Stimulated activated CD4-positive, alpha-beta T cell treated with anti-CD3 and anti-CD28 coated beads, Interleukin-4, amount 100 ng/mL, for 1 hour (primary cell): ENCODE data around the gene GPC6.

ENCODE experiments used
- DNase-seq: peaks from one replicate; pipeline ENCODE4 v3.0.0-alpha.2; 2020

The GPC6 gene

DNA sequence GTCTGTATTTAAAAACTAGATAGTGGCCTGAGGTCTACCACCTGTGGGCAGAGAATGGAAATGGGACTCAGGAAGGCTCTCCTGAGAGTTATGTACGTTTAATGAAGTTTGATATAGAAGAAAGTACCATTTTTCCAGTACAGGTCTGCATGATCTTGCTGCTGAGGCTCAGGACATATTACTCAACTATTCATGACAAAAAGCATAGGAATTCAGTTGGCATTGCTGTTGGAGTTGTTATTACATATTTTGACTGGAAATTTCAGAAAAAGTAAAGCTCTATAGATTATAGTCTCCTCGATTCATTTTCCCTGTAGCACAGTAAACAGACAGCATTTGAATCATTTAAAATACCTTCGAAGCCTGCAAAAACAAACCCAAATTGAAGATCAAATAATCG is 783.1 kb downstream of the GPC6 start:
- no peak for DNase-seq

DNA sequence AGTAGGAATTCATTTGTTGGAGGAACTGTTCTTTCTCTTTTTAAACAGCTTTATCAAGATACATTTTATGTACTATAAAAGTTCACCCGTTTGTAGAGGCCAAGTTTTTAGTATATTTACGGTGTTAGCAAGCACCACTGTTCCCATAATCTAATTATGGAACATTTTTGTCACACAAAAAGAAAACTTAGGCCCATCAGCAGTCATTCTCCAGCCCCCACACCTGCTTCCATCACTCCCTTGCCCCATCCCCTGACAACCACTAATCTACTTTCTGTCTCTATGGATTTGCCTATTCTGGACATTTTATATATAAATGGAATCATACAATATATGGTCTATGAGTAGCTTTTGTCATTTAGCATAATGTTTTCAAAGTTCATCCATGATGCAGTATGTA is 787.9 kb downstream of the GPC6 start:
- no peak for DNase-seq

DNA sequence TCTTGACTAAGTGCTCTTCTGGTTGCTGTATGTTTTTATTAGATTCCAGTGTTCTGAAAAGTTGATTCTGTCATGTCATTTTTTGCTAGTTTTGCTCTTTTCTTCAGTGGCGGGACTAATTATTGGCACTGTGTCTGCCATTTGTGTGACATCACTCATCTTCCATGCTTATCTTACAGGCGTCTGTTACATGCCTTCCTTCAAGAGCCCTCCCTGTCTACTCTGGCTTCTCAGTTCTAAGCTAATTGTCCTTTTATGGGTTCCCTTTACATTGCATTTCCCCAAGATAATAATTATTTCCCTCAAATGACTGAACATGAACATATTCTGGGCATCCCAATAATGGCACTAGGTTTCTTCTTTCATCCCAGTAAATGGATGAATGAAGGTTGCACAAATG is 793.8 kb downstream of the GPC6 start:
- DNase-seq: no peak

DNA sequence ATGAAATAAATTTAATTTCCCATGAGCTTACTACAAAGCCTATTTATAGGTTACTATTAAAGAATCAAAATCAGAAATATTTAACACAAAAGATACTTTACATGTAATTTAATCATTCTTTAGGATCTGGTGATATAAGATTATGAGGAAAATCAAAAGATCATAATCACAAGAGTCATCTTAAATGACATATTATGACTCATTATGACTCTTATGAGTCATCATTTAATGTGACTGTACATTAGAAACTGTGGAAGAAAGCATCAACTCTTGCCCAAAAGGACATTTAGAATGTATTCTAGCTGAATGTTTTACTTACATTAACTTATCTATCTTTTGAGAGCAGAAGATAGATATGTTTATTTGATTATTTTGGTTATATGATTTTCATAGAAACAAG is 794.2 kb downstream of the GPC6 start:
- no peak for DNase-seq

DNA sequence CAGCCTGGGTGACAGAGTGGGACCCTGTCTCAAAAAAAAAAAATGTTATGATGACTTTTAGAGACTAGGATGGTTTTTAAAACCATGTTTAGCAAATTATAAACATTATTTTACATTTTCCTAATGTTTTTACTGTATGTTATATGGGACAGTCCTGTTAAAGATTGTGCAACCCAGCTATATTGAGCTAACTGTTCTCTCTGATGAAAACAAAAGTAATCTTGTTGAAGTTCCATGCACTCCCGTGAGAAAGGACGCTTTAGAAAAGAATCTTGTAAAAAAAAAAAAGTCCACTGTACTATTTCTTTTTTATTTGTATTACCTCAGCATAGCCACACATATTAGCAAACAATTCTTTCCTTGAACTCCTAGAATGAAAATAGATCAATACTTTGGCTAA is 801.6 kb downstream of the GPC6 start:
- DNase-seq: no peak

DNA sequence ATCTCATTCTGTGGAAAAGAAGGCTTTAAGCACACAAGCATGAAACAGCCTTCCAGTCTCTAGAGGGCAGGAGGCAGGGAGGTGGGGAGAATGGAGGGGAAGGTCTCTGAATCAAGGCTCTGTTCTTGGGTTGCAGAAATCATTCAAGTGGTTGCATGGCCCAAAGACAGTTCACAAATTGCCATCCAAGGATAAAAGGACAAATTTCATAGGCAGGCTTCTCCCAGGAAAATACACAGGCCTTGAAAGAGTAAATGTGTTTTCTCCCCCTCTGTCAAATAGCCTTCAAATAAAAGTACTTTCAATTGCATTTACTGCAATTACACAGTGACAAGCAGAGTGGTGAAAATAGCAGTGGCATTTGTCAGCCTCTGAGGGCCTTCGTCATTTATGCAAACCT is 802.0 kb downstream of the GPC6 start:
- no peak for DNase-seq

DNA sequence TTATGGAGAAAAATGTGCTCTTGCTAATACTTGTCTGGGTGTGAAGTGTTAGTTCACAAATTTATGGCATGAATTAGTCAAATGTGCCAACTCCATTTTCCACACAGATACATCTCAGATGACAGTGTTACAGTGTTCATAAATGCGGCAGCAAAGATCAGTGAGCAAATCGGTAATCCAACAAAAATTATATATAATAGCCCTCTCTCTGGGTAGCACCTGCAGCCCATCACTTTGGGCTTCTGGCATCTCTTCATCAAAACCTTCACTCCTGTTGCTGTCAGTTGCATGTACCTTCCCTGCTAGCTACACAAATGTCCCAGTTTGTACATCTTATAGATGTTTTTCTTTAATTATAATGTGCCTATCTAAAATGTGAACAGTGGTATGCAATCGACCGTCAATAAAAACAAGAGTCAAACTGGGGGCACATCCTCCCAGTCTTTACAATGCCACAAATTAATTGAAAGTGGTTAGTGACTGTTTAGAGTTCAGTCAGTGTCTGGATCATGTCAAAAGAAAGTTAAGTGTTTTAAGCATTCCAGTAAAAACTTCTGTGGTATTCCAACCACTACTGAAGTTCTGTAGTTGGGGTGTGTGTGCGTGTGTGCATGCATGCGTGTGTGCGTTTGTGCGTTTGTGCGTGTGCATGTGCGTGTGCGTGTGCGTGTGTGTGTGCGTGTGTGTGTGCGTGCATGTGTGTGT is 804.0 kb downstream of the GPC6 start:
- DNase-seq: no peak

DNA sequence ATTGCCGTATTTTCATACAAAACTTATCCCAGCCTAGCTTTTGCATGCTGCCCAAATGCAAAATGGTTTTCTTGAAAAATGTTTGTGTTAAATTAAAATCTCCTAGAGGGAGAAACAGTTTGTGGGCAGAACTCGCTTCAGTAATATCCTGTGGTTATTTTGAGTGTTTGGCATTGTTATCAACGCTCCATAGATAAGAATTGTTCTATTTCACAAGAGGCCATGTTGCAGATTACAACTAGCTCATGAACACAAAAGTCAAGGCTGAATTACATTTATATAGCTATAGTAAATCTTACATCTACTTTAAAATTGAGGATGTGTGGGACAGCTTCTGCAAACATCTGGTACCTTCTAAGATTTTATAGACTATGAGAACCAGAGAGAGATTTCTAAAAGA is 805.0 kb downstream of the GPC6 start:
- no peak for DNase-seq

DNA sequence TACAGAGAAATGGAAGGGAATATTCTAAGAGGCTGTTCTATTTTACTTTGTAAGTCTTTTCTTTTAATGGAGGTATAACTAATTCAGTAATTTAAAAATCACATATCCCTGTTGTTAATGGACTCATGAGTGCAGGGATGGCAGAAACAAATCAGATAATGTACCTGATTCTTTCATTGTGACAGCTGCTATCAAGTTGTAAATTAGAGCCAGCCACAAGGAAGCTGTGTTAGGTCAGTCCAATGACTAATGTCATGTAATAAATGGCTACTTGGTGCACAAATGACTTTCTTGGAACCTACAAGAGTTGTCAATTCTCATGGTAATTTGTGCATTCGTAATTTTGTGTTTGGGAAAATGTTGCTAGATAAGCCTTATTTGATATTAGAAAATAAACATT is 806.5 kb downstream of the GPC6 start:
- no peak for DNase-seq

DNA sequence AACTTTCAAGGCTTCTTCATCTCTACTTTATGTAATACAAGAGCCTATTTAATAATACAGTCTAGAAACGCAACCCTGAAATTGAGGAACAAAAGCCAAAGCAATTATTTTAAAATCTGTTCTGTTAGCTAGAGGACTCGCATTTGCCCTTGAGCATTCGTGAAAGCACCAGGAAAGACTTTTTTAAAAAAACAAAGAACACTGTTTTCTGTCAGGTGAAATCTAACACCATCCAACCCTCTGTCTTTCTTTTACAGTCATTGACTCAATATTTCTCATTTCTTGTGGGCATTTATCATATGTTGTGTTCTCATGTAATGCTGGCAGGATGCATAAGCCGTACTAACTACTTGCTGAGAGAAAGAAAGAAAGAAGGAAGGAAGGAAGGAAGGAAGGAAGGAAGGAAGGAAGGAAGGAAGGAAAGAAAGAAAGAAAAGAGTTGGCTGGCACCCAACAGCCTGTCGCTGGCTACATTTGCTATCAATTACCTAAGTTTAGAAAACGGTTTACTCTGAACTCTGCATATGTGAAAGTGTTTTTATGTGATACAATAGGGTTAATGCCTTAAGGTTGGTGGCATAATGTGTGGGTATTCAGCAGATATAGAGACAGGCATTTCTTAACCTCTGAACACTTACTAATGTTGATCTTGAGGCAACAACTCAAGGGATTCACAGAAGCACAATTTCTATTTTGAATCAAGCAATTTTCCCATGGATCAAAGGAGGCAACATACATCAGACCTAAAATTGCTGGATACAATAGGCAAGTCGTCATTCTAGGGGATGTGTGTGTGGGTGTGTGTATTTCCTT is 807.4 kb downstream of the GPC6 start:
- no peak for DNase-seq

DNA sequence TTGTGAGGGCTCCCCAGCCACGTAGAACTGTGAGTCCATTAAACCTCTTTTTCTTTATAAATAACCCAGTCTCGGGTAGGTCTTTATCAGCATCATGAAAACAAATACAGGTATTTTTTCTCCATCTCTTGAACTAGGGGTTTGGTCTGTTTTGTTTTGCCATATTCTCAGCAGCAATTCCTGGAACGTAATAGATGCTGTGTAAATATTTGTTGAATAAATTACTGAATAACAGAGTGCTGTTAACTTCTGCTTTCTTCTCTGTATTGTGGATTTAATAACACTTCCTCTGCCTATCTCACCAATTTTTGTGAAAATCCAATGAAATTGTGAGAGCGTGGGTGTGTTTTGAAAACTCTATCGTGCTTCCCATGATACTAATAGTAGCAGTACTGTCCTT is 823.4 kb downstream of the GPC6 start:
- no peak for DNase-seq

DNA sequence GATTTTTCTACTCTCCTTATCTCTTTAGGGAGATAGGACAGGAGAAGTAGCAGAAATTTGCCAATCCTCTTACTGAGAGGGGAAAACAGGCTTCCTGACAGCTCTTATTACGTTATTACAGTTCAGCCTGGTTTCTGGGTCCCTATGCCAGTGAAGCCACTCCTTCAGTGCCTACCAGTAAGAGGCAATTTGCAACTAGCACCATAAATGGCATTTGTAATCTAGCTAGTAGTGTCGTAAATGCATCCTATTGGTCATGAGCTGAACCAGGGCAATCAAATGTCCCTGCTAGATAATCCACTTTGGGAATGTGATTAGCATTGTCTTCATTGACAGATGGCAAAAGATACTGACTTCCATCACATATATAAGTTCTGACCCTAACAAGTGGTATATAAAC is 824.1 kb downstream of the GPC6 start:
- no peak for DNase-seq

DNA sequence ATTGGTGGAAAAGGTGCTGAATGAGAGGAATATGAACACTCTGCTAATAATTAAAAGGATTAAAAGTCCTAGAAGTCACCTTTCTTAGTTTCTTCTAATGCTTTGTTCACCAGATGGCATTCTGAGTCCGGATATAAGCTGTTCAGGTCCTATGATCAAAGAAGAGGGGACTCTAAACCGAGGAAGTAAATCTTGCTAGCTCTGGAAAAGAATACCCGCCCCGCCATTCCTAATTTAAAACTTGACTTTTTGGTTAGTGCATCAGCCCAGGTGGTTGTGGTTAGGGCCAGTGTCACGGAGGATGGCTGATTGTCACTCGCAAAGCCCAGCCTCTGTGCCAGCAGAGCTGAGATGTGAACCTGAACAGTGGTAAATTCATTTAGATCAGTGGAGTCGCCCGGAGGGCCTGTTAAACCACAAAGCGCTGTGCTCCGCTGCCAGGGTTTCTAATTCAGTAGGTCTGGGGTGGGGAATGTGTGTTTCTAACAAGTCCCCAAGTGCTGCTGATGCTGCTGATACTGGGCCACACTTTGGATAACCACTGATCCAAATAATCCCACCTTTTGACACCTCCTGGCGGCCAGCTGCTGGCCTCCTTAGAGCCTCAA is 827.5 kb downstream of the GPC6 start:
- DNase-seq: no peak

DNA sequence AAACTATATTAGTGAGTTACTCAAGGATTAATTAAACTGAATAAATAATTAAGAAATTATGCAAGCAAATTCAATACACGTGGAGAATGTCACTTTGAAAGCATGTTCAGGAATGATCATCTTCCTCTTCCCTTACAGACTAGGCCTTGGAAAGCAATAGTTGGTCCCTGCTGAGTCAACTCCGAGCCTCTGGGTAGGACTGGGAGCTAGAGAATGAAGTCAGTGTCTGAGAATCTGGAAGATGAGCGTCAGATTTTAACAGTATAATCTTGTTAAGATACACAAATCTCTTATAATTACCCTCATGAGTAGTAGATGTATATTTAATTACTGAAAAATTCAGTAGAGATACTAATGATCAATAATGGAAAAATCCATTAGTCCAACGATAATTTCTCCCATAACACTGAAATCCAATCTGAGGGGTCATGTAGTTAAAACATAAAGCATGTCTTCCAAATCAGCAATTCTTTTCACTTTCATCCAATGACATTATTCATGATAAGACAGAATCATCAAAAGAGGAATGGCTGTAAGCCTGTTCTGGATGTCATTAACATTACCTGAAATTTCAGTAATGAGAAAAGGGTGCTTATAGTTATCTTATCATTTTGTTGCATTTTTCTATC is 829.9 kb downstream of the GPC6 start:
- DNase-seq: no peak

DNA sequence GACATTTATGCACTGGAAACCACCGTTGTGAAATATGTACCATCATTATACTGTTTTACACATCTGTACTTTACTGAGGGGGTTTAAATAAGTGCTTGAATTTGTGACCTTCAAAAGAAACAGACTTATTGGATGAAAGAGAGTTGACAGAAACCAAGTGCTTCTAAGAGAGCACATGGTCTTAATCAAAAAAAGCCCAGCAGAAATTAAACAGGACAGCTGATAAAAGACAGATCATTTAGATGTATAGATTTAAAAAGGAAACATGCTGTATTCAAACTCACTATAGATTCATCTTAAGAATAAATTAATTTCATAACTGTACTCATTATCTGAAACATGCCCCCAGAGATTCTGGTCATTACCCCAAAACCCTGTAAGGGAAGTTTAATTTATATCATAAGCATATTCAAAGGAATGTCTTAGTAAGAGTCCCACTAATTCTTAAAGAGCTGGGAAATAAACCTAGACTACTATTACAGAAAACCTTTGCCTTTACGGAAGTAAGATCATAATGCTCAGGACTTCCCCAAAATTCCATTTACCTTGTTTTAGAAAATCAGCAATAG is 831.1 kb downstream of the GPC6 start:
- no peak for DNase-seq

DNA sequence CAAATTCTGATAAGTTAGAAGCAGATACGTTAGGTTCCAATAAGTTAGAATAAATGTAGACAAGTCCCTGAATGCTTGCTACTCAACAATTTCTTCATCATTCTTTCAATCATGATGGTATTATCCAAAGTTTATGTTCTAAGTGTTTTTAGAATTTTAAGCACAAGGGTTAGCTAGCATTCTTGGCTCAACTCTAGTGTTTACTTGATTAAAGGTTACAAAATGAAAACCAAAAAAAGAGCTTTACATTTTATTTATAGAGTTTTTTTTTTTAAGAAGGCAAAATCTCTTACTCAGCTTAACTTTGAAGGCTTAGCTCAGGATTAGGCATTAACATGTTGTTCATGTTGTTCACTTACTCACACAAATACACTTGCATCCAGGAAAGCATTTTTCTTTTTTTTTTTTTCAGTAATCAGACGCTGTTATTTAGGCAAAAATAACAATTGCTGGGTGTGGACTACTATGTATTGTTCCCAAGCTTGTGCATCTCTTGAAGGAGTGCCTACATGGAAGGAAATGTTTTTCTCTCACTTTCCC is 832.3 kb downstream of the GPC6 start:
- no peak for DNase-seq

DNA sequence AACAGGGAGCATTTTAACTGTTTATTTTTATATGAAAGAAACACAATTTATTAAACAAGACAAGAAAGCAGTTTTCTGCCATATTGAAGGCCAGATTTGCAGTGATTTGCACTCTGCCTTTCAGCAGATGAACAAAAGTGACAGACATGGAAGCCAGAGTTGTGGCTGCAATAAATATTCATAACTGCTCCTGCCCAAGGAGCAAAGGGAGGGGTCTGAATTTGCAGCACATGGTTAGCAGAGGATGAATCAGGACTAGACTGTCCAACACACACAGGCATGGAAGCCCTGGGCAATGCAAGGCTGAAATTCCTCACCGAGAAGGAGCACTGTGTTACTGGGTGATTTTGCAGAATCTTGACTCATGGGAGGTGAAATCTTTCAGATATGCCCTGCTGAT is 834.7 kb downstream of the GPC6 start:
- DNase-seq: no peak

DNA sequence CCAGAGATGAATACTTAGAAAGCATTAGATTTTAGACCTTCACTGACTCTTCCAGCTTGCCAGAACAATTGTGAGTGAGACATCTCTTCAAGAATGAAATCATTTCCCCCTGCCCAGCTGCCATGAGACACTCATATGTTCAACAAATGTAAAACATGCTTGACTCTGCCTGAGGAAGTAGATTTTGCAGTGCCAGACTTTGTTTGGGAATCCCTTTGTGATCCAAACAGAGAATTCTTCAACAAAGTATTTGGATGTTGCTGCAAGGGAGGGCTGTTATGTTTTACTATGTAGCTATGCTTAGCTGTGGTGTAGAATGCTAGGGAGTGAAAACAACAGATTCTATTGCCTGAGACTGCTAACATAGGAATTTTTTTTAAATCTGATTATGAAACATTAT is 836.5 kb downstream of the GPC6 start:
- no peak for DNase-seq

DNA sequence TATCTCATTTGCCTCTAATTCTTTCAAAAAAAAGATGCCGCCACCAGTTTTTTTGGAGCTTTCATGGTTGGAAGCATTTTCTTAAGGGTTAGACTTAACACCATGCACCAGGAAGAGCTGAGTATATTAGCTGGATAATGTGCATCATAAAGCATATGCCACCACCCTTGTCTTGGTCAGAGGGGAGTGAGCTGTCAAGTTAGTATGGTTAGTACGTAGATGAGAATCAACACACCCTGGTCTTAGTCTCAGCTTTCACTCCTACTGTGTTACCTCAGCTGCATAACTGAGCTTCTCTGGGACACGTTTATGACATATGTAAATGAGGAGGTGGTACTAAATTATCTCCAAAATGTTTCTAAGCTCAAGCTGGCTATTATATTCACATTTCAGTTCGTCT is 837.2 kb downstream of the GPC6 start:
- DNase-seq: no peak

DNA sequence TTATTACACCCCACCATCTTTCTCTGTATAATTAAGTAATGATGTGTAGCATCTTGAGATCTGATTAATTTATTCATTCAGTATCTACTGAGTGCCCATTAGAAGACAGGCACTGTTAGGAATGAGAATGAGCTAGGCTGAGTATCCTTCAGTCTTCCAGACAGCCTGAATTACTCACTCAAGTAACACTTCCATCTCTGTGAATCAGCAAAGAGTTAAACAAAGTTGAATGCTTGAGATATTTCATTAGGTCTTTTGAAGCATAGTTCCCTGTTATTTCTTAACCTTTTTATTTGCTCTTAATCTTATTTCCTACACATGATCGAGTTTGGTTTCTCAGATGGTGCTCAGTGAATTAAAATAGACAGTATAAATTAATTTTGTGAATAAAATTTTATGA is 839.1 kb downstream of the GPC6 start:
- no peak for DNase-seq

DNA sequence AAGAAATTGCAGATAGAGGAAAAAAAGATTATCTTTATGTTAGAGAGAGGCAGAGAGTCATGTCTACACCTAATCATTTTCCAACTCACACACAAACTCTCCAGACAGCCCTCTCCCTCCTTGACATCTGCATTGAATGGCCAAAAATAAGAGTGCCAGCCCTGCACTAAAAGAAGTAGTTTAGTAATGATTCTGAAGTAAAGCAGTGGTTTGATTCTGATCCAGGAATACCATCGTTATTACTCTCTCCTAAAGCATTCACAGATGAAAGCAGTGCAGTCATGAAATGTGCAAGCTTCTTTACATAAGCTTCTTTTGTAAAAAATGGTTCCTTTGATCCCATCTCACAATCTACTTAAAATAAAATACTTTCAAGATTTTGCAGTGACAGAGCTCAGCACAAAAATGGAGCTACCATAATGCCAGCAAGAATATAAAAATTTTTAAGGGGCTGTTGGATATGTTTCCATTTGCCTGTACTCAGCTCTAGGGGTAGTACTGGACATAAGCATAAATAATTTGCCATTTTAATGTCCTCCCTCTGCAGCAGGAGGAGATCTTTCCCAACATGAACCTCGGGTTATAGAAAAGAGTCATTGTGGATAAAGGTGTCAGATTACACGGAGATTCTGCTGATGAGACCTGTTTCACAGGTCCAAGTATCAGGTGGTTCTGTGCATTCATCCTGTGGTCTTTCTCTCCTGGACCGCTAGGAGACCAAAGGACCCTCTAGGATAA is 846.6 kb downstream of the GPC6 start:
- no peak for DNase-seq

DNA sequence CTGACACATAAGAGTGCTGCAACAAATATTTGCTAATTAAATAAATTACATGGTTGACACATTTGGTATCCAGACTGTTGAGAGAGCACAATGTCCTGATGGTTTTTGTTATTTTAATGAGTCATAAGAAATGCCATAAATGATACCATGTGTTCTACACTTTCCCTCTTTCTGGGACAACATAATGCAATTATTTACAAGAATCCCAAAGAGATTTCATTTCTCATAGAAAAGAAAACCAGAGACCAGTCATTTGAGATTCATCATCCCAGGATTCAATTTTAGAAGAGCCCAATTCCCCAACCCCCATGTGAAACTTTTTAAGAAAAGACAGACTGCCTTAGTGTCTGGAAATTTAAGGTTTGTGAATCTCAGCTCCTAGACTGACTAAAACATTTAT is 853.3 kb downstream of the GPC6 start:
- DNase-seq: no peak

DNA sequence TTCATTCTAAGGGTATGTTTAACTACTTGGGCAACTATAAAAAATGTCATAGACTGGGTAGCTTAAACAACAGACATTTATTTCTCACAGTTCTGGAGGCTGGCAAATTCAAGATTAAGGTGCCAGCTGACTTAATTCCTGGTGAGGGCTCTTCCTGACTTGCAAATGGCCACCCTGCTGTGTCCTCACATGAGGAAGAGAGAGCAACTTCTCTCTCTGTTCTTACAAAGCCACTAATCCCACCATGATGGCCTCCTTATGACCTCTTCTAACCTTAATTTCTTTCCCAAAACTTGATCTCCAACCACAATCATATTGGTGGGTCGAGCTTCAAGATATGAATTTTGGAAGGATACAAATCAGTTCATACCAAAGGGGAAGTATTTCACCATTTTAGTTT is 853.9 kb downstream of the GPC6 start:
- no peak for DNase-seq
